Neuron (in vitro differentiated cells): ENCODE data around the gene TMEM151B.

Experiments used
- H2AFZ ChIP-seq: one replicate; pipeline ENCODE4 v1.6.1; 2013; ENCODE audit warnings: low read depth, mild to moderate bottlenecking, inconsistent platforms, low read length, moderate library complexity
- H3K27me3 ChIP-seq: one replicate; pipeline ENCODE4 v1.6.1; 2013; ENCODE audit warnings: low read length; ENCODE audit not compliant: insufficient read depth
- H3K36me3 ChIP-seq: one replicate; pipeline ENCODE4 v1.6.1; 2013; ENCODE audit warnings: low read length; ENCODE audit not compliant: insufficient read depth
- H3K4me1 ChIP-seq: one replicate; pipeline ENCODE4 v1.6.1; 2013; ENCODE audit warnings: low read length; ENCODE audit not compliant: insufficient read depth
- H3K4me3 ChIP-seq: 2 replicates; pipeline ENCODE4 v1.5.1; 2013; ENCODE audit warnings: mild to moderate bottlenecking, low read length, moderate library complexity
- H3K9me3 ChIP-seq: one replicate; pipeline ENCODE4 v1.6.1; 2013; ENCODE audit warnings: low read length

TMEM151B gene

DNA sequence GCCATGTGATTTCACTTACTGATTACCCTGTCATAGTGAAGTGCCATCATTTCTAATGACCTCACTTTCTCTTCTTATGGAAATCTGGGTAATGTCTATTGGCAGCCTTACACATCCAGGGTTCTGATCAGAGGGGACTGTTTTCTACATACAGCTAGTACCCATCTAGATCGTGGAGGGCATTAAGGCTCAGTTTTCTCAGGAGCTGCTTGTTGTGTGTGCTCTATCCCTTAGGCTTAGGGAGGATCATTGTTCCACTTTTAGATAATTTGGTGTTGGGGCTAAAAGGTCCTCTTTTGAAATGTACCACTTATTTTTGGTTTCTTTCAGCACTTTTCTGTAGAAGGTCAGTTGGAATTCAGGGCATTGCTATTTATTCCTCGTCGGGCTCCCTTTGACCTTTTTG is 19.5 kb upstream of the TMEM151B start:
- Histone ChIP-seq H3K36me3 (peaks cover 73% of the 10 kb centered on the region), H3K4me1 (peaks cover 29% of the 10 kb centered on the region), H3K27me3 (no peaks in the 10 kb centered on the region), H2AFZ (no peak overlapping the region), H3K9me3 (no peaks in the 10 kb centered on the region), H3K4me3 (no peak overlapping the region)

DNA sequence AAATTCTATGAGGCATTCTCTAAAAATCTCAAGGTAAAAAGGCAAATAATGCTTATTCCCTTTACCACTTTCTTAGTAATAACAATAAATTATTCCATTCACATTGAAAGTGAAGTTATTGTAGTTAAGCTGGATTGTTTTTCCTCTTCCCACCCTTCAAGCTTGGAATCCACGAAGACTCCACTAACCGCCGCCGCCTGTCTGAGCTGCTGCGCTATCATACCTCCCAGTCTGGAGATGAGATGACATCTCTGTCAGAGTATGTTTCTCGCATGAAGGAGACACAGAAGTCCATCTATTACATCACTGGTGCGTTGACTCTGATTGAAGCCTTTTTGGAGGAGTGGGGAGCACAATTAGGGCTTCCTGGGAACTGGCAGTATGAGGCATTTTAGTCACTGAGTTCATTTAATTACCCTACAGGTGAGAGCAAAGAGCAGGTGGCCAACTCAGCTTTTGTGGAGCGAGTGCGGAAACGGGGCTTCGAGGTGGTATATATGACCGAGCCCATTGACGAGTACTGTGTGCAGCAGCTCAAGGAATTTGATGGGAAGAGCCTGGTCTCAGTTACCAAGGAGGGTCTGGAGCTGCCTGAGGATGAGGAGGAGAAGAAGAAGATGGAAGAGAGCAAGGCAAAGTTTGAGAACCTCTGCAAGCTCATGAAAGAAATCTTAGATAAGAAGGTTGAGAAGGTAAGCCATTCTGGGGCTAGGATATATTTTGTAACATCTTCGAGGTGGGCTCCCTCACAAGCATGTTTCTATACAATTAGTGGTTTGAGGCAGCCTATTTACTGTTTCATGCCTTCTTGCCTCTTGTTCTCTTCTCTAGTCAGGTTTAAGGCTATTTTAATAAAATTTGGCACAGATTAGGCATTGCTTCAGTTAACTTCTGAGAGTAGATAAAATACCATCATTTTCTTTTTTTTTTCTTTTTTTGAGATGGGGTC is 18.4 kb upstream of the TMEM151B start:
- no peak overlapping the region for H3K4me3 ChIP-seq
- peaks cover 77% of the 10 kb centered on the region for H3K36me3 ChIP-seq
- H3K27me3 ChIP-seq: no peaks in the 10 kb centered on the region
- H3K4me1 ChIP-seq: peaks cover 35% of the 10 kb centered on the region
- H2AFZ ChIP-seq: no peak overlapping the region
- no peaks in the 10 kb centered on the region for H3K9me3 ChIP-seq

DNA sequence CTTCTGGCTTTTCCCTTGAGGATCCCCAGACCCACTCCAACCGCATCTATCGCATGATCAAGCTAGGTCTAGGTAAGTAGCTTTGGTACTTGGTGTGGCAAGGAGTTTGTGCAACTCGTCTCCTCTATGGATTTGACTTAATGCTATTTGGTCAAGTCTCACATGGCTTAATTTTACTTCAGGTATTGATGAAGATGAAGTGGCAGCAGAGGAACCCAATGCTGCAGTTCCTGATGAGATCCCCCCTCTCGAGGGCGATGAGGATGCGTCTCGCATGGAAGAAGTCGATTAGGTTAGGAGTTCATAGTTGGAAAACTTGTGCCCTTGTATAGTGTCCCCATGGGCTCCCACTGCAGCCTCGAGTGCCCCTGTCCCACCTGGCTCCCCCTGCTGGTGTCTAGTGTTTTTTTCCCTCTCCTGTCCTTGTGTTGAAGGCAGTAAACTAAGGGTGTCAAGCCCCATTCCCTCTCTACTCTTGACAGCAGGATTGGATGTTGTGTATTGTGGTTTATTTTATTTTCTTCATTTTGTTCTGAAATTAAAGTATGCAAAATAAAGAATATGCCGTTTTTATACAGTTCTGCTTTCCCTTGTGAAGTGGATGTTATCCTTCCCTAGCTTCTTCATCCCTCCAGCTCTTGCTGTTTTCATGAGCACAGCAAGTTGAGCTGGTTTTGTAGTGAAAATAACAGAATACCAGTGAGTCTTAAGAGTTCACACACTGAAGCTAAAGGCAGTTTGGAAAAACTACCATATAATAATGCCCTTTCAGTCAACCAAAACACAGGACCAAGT is 16.7 kb upstream of the TMEM151B start:
- Histone ChIP-seq H3K9me3 (no peaks in the 10 kb centered on the region), H3K36me3 (peaks cover 75% of the 10 kb centered on the region), H3K27me3 (no peaks in the 10 kb centered on the region), H3K4me3 (no peak overlapping the region), H2AFZ (no peak overlapping the region), H3K4me1 (peaks cover 37% of the 10 kb centered on the region)

DNA sequence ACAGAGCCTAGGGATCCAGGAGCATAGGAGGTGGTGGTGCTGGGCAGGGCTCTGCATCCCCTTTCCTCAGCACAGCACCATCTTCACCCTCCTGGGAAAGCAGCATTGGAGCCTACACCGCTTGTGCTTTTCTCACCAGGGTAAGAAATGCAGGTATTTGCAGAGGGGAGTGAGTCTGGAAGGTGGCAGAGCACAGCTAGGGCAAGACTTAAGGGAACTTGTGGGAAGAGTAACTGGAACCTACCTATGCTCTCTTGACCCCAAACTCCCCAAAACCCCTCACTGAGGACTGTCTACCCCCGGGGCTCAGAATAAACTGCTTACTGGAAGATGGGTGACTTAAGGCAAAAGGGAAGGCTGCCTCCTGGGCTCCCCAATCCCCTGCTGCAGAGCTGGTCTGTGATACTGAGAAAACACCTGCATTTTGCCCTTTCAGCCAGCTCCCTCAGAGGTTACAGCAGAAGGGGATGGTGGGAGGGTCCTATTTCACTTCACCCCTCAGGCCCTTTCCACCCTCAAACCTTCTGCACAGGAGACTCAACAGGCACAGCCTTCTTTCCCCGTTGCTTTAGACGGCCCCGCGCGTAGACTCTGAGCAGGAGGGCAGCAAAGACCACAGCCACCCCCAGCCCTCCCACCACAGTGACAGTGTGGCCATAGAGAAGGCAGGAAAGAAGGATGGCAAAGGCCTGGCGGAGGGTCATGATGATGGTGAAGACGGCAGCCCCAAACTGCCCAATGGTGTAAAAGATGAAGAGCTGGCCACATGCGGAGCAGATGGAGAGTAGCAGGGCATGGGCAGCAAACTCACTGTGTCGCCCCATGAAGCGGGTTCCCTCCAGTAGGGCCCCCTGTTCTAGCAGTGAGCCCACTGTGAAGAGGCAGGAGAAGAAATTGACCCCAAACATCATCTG is 15.8 kb upstream of the TMEM151B start:
- peaks cover 72% of the 10 kb centered on the region for H3K36me3 ChIP-seq
- H2AFZ ChIP-seq: no peak overlapping the region
- H3K4me1 ChIP-seq: peaks cover 28% of the 10 kb centered on the region
- H3K9me3 ChIP-seq: no peaks in the 10 kb centered on the region
- no peak overlapping the region for H3K4me3 ChIP-seq
- H3K27me3 ChIP-seq: no peaks in the 10 kb centered on the region

DNA sequence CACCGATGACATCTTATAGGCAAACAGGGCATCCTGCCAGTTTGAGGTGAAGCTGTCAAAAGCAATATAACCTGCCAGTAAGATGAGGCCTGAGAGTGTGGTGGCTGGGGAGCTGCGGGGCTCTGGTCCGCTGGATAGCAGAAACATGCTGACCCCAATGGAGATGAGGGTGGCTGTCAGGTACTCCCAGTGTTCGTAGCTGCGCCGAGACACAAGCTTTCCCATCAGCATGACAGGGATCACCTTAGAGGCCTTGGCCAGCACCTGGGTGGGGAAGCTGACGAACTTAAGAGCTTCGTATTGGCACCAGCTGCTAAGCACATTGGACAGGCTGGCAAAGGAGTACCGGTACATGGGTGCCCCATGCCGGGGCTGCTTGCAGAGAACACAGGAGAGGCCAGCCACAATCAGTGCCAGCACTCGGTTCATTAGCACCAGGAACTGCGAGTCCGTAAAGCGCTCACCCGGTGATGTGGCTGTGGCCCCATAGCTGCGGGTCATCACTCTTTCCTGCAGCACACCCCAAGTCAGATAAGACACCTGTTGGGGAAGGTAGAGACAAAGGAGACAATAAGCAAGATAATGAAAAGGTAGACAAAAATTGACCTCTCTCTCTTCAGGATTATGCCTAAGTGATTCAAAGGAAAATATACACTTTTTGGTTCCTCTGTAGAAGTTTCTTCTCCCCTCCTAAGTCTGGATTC is 15.0 kb upstream of the TMEM151B start:
- Histone ChIP-seq H2AFZ (no peak overlapping the region), H3K27me3 (no peaks in the 10 kb centered on the region), H3K9me3 (no peaks in the 10 kb centered on the region), H3K4me3 (peak overlapping the region; percentile 96), H3K4me1 (peaks cover 24% of the 10 kb centered on the region), H3K36me3 (peaks cover 72% of the 10 kb centered on the region)

DNA sequence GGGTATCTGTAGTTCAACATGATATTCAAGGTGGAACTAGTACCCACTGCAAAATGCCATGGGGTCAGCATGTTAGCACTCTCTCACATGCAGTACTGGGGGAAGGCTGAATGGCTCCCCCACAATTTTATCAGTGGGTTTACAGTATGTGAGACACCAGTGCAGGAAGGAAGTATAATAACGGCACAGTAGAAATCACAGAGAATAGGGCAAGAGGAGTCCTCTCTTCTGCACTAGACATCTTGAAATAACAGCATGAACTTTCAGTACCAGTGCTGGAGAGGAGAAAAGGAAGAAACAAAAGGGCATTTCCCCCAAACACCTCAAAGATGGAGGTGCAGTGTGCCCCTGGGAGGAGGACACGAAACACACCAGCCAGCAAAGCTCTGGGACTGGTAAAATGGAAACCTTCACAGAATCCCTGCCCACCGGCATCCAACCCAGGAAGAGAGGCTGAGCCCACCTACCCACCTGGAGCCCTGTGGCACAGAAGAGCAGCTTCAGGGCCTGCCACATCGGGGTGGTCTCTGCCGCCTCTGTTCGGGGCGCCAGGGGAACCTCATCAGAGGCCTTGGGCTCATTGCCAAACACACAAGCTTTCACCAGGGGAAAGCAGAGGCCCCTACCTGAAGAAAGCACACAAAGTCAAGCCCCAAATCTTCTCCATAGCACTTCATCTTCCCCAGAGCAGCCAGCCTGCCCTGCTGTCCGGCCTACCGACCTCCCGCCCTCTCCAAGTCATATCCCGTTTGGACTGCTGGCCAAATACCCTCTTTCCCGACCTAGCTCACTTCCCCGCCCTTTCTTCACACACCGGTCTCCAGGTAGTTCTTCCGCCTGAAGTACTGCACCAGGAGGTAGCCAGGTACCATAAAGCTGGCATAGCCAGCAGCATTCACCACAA is 14.1 kb upstream of the TMEM151B start:
- H3K4me3 ChIP-seq: peak overlapping the region; percentile 96
- H3K27me3 ChIP-seq: no peaks in the 10 kb centered on the region
- H3K4me1 ChIP-seq: peaks cover 24% of the 10 kb centered on the region
- H2AFZ ChIP-seq: no peak overlapping the region
- peaks cover 65% of the 10 kb centered on the region for H3K36me3 ChIP-seq
- H3K9me3 ChIP-seq: no peaks in the 10 kb centered on the region

DNA sequence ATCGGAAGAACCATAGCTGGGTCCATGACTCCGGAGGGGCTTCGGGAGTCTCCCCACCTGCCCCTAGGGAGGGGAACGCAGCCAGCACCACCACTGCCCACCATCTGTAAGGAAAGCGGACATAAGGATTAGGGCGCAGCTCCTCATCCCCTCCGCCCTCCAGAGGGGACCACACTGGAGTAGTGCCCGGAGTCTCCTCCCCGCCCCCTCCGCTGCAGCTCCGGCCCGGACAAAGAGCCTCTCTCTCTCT is 13.6 kb upstream of the TMEM151B start:
- H3K4me1 ChIP-seq: peaks cover 24% of the 10 kb centered on the region
- H3K4me3 ChIP-seq: peak overlapping the region; percentile 96
- no peaks in the 10 kb centered on the region for H3K9me3 ChIP-seq
- peaks cover 60% of the 10 kb centered on the region for H3K36me3 ChIP-seq
- no peaks in the 10 kb centered on the region for H3K27me3 ChIP-seq
- H2AFZ ChIP-seq: peak overlapping the region; percentile 55

DNA sequence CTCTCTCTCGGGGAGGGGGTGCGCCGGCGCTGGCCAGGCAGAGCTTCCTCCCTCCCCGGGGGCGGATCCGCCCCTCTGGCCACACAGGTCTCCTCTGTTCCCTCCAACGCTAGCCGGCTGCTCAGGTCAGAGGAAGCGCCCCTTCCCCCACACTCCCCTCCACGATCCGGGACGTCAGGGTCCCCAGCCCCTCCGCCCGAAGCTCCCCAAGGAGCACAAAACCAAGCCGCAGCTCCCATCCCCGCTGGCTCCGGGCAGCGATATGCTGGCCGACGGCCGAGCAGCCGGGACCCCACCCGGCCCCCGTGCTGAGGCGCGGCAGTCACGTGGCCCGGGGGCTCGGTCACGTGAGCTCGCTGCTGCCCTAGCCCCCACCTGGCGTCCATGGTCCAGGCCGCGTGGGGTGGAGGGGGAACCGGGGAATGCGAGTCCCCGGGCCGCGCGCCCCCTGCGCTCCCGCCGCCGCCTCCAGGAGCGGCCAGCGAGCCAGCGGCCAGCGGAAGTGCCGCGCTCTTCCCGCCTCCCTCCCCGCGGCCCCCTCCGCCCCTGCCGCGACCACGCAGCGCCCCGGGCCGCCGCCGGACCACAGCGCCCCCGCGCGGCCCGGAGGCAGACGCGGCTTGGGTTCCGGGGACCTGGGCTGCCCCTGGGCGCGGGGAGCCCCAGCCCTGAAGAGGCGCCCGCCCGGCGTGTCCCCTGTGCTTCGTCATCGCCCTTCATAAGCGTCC is 13.1 kb upstream of the TMEM151B start, which contains the start of gene SLC35B2:
Gene SLC35B2, minus strand, starts transcription at position 504 of the 728 bp plus-strand sequence. Its CDS starts 118 bp downstream, at position 386.
- H3K4me1 ChIP-seq: peaks cover 26% of the 10 kb centered on the region
- H3K36me3 ChIP-seq: peaks cover 55% of the 10 kb centered on the region
- peak within 1 kb of the TSS; percentile 55 for H2AFZ ChIP-seq
- no peaks in the 10 kb centered on the region for H3K27me3 ChIP-seq
- no peaks in the 10 kb centered on the region for H3K9me3 ChIP-seq
- peak within 1 kb of the TSS; percentile 96 for H3K4me3 ChIP-seq

DNA sequence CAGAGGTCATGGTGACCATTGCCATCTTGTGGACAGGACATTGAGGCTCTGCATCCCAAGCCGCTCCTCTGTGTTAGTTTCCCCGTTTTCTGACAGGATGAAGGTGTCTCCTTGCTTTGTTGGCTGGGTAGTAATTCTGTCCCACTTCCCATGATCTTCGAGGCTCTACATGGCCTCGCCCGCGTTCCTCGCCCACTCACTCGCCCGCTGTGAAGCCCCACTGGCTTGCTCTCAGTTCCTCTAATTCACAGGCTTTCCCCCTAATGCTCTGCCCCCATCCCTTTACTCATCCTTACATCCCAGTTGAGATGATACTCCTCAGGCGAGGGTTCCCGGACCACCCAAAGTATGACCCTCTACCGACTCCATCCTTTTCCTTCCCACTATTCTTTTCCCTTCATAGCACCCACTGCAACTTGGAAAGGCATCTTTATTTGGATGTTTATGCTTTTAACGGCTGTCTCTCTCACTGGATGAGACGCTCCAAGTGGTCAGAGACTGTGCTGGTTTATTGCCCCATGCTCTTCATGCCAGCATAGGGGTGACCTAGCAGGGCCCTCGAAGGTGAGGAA is 12.4 kb upstream of the TMEM151B start:
- Histone ChIP-seq H3K9me3 (no peaks in the 10 kb centered on the region), H3K4me3 (peak overlapping the region; percentile 96), H2AFZ (no peak overlapping the region), H3K36me3 (peaks cover 49% of the 10 kb centered on the region), H3K4me1 (peaks cover 30% of the 10 kb centered on the region), H3K27me3 (no peaks in the 10 kb centered on the region)

DNA sequence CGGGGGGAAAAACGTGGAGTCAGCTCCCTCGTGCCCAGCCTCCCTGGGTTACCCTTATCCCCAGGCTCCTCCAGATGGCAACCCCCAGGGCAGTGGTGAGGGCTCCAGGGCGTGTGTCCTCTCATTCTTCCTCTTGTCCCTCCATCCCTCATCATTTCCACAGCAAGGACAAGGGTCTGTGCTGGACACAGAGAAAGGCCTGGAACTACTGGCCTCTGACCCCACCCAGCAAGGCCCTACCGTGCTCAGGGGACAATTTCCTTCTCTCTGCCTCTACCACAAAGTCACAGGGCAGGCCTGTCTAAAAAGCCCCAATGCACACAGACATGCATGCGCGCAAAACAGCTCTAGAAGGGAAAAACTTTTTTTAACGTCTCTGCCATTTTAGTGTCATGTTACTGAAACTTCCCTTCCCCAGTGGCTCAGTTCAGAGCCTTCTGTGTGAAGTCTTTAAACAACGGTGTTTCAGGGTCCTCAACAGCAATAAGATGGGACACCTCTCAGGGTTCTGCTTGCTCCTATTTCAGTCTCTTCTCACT is 11.9 kb upstream of the TMEM151B start:
- H3K4me3 ChIP-seq: no peak overlapping the region
- no peak overlapping the region for H2AFZ ChIP-seq
- H3K27me3 ChIP-seq: no peaks in the 10 kb centered on the region
- peaks cover 36% of the 10 kb centered on the region for H3K4me1 ChIP-seq
- H3K36me3 ChIP-seq: peaks cover 44% of the 10 kb centered on the region
- no peaks in the 10 kb centered on the region for H3K9me3 ChIP-seq

DNA sequence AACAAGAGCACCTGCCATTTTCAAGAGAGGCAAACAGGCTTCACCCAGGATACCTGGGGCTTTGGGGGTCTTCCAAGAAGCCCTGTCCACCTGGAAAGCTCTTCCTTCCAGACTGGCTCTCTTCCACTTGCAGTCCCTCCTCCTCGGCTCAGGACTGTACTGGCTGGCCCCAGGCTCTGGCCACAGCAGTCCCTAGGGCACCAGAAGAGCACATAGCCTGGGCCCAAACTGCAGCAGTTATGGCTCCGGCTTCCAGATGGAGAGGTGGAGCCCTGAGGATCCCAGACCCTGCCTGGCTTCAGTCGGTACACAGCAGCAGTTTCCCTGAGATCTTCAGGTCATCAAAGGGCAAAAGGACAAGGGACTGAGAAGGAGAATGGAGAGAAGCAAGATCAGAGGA is 11.3 kb upstream of the TMEM151B start:
- Histone ChIP-seq H3K4me1 (peaks cover 41% of the 10 kb centered on the region), H3K4me3 (no peak overlapping the region), H3K9me3 (no peaks in the 10 kb centered on the region), H2AFZ (no peak overlapping the region), H3K27me3 (no peaks in the 10 kb centered on the region), H3K36me3 (peaks cover 39% of the 10 kb centered on the region)
